IMR-90 (cell line): Measurements from ENCODE around the gene DOCK7. TPM values are rescaled to one million over a fixed set of nuclear protein-coding genes. Genes with fewer than 3 reads are reported as not detected.

ENCODE experiments used
- ATAC-seq: fragments of 200-7000 bp; cut with Tn5 transposase; 2 replicates; pipeline ENCODE4 v1.9.1; 2020; ENCODE audit warnings: low read depth, mild to moderate bottlenecking, moderate library complexity
- BruUV-seq: library from RNA; stranded (reverse); fragments of 400-500 nt; replicated peaks from 2 replicates; lab custom pipeline; 2021; lab: Mats Ljungman, UMichigan
- CTCF ChIA-PET: fragments of 300-600 bp; formaldehyde crosslinking; extraction: SDS; loops from one replicate; lab custom pipeline; 2021; ENCODE audit warnings: antibody characterized with exemption; lab: Yijun Ruan, JAX
- POLR2A ChIA-PET: fragments of 300-600 bp; sonication (Branson Sonifier 250); formaldehyde crosslinking; loops from one replicate; lab custom pipeline; 2022; ENCODE audit warnings: antibody characterized with exemption; ENCODE audit not compliant: unreplicated experiment; lab: Charles Lee
- DNase-seq: peaks from one replicate; pipeline ENCODE4 v3.0.0; 2013
- H2AFZ ChIP-seq: replicated peaks from 2 replicates; pipeline ENCODE3; 2013; ENCODE audit warnings: low read length, mild to moderate bottlenecking; ENCODE audit not compliant: poor library complexity
- H2AK5ac ChIP-seq: 2 replicates; pipeline ENCODE4 v1.6.1; 2013; ENCODE audit warnings: low read depth, low read length, inconsistent platforms
- H2AK9ac ChIP-seq: replicated peaks from 2 replicates; pipeline ENCODE3; 2013; ENCODE audit warnings: mild to moderate bottlenecking, low read depth, low read length, moderate library complexity; ENCODE audit not compliant: poor library complexity
- H2BK120ac ChIP-seq: 2 replicates; pipeline ENCODE4 v1.6.1; 2013; ENCODE audit warnings: low read depth, low read length, inconsistent platforms
- H2BK15ac ChIP-seq: 3 replicates; pipeline ENCODE4 v1.6.1; 2013; ENCODE audit warnings: low read depth, low read length, inconsistent platforms
- H2BK20ac ChIP-seq: 2 replicates; pipeline ENCODE4 v1.6.1; 2013; ENCODE audit warnings: low read depth, mild to moderate bottlenecking, inconsistent platforms, low read length, moderate library complexity
- H2BK5ac ChIP-seq: 2 replicates; pipeline ENCODE4 v1.6.1; 2013; ENCODE audit warnings: mild to moderate bottlenecking, low read depth, low read length, inconsistent platforms; ENCODE audit not compliant: poor library complexity, severe bottlenecking
- H3K14ac ChIP-seq: replicated peaks from 2 replicates; pipeline ENCODE4 v1.6.1; 2013; ENCODE audit warnings: low read depth, low read length, inconsistent platforms
- H3K18ac ChIP-seq: 2 replicates; pipeline ENCODE4 v1.6.1; 2013; ENCODE audit warnings: low read depth, low read length, control low read depth
- H3K23ac ChIP-seq: 2 replicates; pipeline ENCODE4 v1.6.1; 2013; ENCODE audit warnings: low read depth, low read length, inconsistent platforms
- H3K27ac ChIP-seq: 2 replicates; pipeline ENCODE4 v1.5.1; 2013; ENCODE audit warnings: mild to moderate bottlenecking, control low read depth, low read length; ENCODE audit not compliant: insufficient read depth
- H3K27me3 ChIP-seq: 2 replicates; pipeline ENCODE4 v1.6.1; 2013; ENCODE audit warnings: low read length; ENCODE audit not compliant: control insufficient read depth, insufficient read depth
- H3K36me3 ChIP-seq: 2 replicates; pipeline ENCODE4 v1.6.1; 2013; ENCODE audit warnings: low read length, mixed read lengths; ENCODE audit not compliant: control insufficient read depth, insufficient read depth
- H3K4ac ChIP-seq: 2 replicates; pipeline ENCODE4 v1.6.1; 2013; ENCODE audit warnings: low read depth, low read length, inconsistent platforms
- H3K4me1 ChIP-seq: 2 replicates; pipeline ENCODE4 v1.6.1; 2013; ENCODE audit warnings: low read length, mixed read lengths; ENCODE audit not compliant: control insufficient read depth, insufficient read depth
- H3K4me2 ChIP-seq: 2 replicates; pipeline ENCODE4 v1.6.1; 2013; ENCODE audit warnings: low read depth, mild to moderate bottlenecking, control low read depth, low read length, moderate library complexity
- H3K4me3 ChIP-seq: 2 replicates; pipeline ENCODE4 v1.5.1; 2013; ENCODE audit warnings: low read depth, mild to moderate bottlenecking, control low read depth, low read length, moderate library complexity; ENCODE audit not compliant: insufficient read depth
- H3K56ac ChIP-seq: 2 replicates; pipeline ENCODE4 v1.6.1; 2013; ENCODE audit warnings: low read length, inconsistent platforms; ENCODE audit not compliant: insufficient read depth; ENCODE audit errors: extremely low read depth
- H3K79me1 ChIP-seq, 2 experiments: 2 replicates each; pipeline ENCODE4 v1.6.1; 2013; ENCODE audit warnings: low read length in 2 of 2, inconsistent platforms in 1 of 2, low read depth in 1 of 2
- H3K9ac ChIP-seq: 2 replicates; pipeline ENCODE4 v1.6.1; 2013; ENCODE audit warnings: low read depth, low read length, control low read depth
- H3K9me1 ChIP-seq: 2 replicates; pipeline ENCODE4 v1.6.1; 2013; ENCODE audit warnings: low read length, inconsistent platforms; ENCODE audit not compliant: insufficient read depth
- H3K9me3 ChIP-seq: 2 replicates; pipeline ENCODE4 v1.6.1; 2013; ENCODE audit warnings: low read length; ENCODE audit not compliant: control insufficient read depth, insufficient read depth
- H4K20me1 ChIP-seq: 2 replicates; pipeline ENCODE4 v1.6.1; 2013; ENCODE audit warnings: low read length, inconsistent platforms; ENCODE audit not compliant: insufficient read depth
- H4K5ac ChIP-seq: 2 replicates; pipeline ENCODE4 v1.6.1; 2013; ENCODE audit warnings: mild to moderate bottlenecking, low read depth, low read length, control low read depth
- H4K8ac ChIP-seq, 2 experiments: 2 replicates each; pipeline ENCODE4 v1.6.1; 2013; ENCODE audit warnings: low read depth in 2 of 2, low read length in 2 of 2, control low read depth in 1 of 2, inconsistent platforms in 1 of 2
- H4K91ac ChIP-seq: 2 replicates; pipeline ENCODE4 v1.6.1; 2013; ENCODE audit warnings: low read depth, low read length, inconsistent platforms; ENCODE audit not compliant: insufficient read depth
- CEBPB ChIP-seq: IDR thresholded peaks from 2 replicates; pipeline ENCODE4 v1.6.1; 2012; ENCODE audit warnings: low read depth, low read length, improper control_type of control experiment
- FOS ChIP-seq: fragments of 150-350 bp; IDR thresholded peaks from 2 replicates; pipeline ENCODE4 v1.6.1; 2016; ENCODE audit warnings: low read depth, low read length
- MAFK ChIP-seq: IDR thresholded peaks from 2 replicates; pipeline ENCODE4 v1.6.1; 2012; ENCODE audit warnings: low read depth, low read length, improper control_type of control experiment
- MAZ ChIP-seq: IDR thresholded peaks from 2 replicates; pipeline ENCODE4 v1.6.1; 2012; ENCODE audit warnings: low read depth, mild to moderate bottlenecking, low read length, improper control_type of control experiment, moderate library complexity, borderline replicate concordance
- NFE2L2 ChIP-seq: fragments of 150-350 bp; IDR thresholded peaks from 2 replicates; pipeline ENCODE4 v1.6.1; 2016; ENCODE audit warnings: low read depth, mild to moderate bottlenecking, low read length
- RAD21 ChIP-seq: IDR thresholded peaks from 2 replicates; pipeline ENCODE4 v1.6.1; 2012; ENCODE audit warnings: low read length, improper control_type of control experiment
- RCOR1 ChIP-seq: IDR thresholded peaks from 2 replicates; pipeline ENCODE4 v1.6.1; 2012; ENCODE audit warnings: mild to moderate bottlenecking, low read length, improper control_type of control experiment; ENCODE audit not compliant: insufficient replicate concordance
- RFX5 ChIP-seq: IDR thresholded peaks from 2 replicates; pipeline ENCODE4 v1.8.0; 2012; ENCODE audit warnings: low read depth, mild to moderate bottlenecking, low read length, moderate library complexity
- WGBS, 2 experiments: methylation state at CpG; one replicate each; pipeline versions ENCODE4 v1.1.5 to v1.1.7; 2013; ENCODE audit warnings: missing lambda C conversion rate in 2 of 2; ENCODE audit not compliant: insufficient read length in 1 of 2; ENCODE audit errors: extremely low coverage in 2 of 2; 5-methylcytosine and 5-hydroxymethylcytosine counted together
- dilution Hi-C: fragments of 300-500 bp; cut with HindIII; formaldehyde crosslinking; loops from one replicate; pipeline ENCODE4 v1.14.3; 2018; ENCODE audit warnings: low sequenced_read_pairs; ENCODE audit not compliant: unreplicated experiment
- in situ Hi-C: fragments of 300-500 bp; cut with MboI; formaldehyde crosslinking; loops from 3 replicates; pipeline ENCODE4 v1.14.3; 2019; ENCODE audit warnings: low sequenced_read_pairs, inconsistent platforms, mixed read lengths
- intact Hi-C: fragments of 100-400 bp; cut with micrococcal nuclease; formaldehyde crosslinking; loops from 2 replicates; pipeline ENCODE4 v1.10.0; 2022
- polyA plus RNA-seq, 3 experiments: library from polyadenylated mRNA; depleted of rRNA; stranded (reverse); fragments of >200 nt; gene quantifications; 2 replicates each; pipeline ENCODE4 v1.2.3, GENCODE V29; 2012; ENCODE audit warnings: low replicate concordance in 1 of 3
- total RNA-seq: library from RNA; depleted of rRNA; stranded (reverse); fragments of >200 nt; gene quantifications from 2 replicates; pipeline ENCODE4 v1.2.3, GENCODE V29; 2012
- TF ChIP-seq, protein P1 (sequence below): fragments of 150-350 bp; IDR thresholded peaks from 2 replicates; pipeline ENCODE4 v1.6.1; 2017; ENCODE audit warnings: mild to moderate bottlenecking, antibody characterized with exemption, low read length, low read depth

DOCK7 gene
- total and polyA plus RNA-seq, 2 of the 4 experiments (the other 2 are of a cell fraction) = 38.0 to 97.7 TPM

- Histone ChIP-seq H3K79me1 (peaks cover 7 to 9% of the 10 kb centered on the region in 2 experiments; a peak in 2 of 4 replicates), H4K20me1 (no peaks in the 10 kb centered on the region), H2BK5ac (no peak overlapping the region), H2BK20ac (no peak overlapping the region), H2AK5ac (no peak overlapping the region), H3K14ac (no peak overlapping the region), H3K18ac (no peak overlapping the region), H3K4ac (no peak overlapping the region), H3K9me1 (no peaks in the 10 kb centered on the region), H3K23ac (no peak overlapping the region), H3K9me3 (no peaks in the 10 kb centered on the region), H4K5ac (no peak overlapping the region), H4K8ac (no peak overlapping the region), H3K4me2 (no peak overlapping the region), H3K27me3 (no peaks in the 10 kb centered on the region), H3K4me1 (no peaks in the 10 kb centered on the region; the same call in 1 of the 2 replicates), H3K4me3 (no peak overlapping the region), H2AK9ac (no peak overlapping the region), H4K91ac (no peak overlapping the region), H2BK15ac (no peak overlapping the region), H3K56ac (no peak overlapping the region), H3K36me3 (0 out of 2 replicates have a peak, but pooled peaks cover 2% of the 10 kb centered on the region), H2AFZ (no peak overlapping the region), H2BK120ac (no peak overlapping the region), H3K27ac (no peak overlapping the region), H3K9ac (no peak overlapping the region)
- dilution Hi-C loops (no loop called here), intact Hi-C loops (no loop called here), in situ Hi-C loops (no loop called here)
- TF ChIP-seq RFX5 (no peak), MAZ (no peak), RCOR1 (no peak), FOS (no peak), RAD21 (no peak), NFE2L2 (no peak), CEBPB (no peak), MAFK (no peak)
- TF ChIP-seq, protein P1, sequence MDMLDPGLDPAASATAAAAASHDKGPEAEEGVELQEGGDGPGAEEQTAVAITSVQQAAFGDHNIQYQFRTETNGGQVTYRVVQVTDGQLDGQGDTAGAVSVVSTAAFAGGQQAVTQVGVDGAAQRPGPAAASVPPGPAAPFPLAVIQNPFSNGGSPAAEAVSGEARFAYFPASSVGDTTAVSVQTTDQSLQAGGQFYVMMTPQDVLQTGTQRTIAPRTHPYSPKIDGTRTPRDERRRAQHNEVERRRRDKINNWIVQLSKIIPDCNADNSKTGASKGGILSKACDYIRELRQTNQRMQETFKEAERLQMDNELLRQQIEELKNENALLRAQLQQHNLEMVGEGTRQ = no peak
- DNase-seq (no peak), ATAC-seq (no peak)
- no TSS peak for BruUV-seq
- POLR2A ChIA-PET = no interaction called here
- CTCF ChIA-PET = no interaction called here
- WGBS, 2 experiments = no CpG with 5 or more reads among the region's 1 CpG
These were observed 102.6 kb downstream of the DOCK7 start for GRCh38 chr1:62585469-62586155.
